ENCODE measurements around the gene KANK3.
"Not testable (repeated sequence)": the region's sequence is repeated elsewhere in the genome, so short reads cannot be mapped to it uniquely, and the experiment has no call there.

Gene KANK3

GRCh38 chr19:8342684-8343482 lies at the start of gene KANK3:
Gene KANK3, minus strand, starts transcription at chr19:8343262. Its CDS starts 5,434 bp downstream, at chr19:8337828.
- in situ Hi-C loops (cut with HindIII; ENCODE audit: low sequenced_read_pairs): no loop called here

GRCh38 chr19:8392017-8392591 lies 49.0 kb upstream of the KANK3 start:
- in situ Hi-C loops (cut with HindIII; ENCODE audit: low sequenced_read_pairs): no loop called here

DNA sequence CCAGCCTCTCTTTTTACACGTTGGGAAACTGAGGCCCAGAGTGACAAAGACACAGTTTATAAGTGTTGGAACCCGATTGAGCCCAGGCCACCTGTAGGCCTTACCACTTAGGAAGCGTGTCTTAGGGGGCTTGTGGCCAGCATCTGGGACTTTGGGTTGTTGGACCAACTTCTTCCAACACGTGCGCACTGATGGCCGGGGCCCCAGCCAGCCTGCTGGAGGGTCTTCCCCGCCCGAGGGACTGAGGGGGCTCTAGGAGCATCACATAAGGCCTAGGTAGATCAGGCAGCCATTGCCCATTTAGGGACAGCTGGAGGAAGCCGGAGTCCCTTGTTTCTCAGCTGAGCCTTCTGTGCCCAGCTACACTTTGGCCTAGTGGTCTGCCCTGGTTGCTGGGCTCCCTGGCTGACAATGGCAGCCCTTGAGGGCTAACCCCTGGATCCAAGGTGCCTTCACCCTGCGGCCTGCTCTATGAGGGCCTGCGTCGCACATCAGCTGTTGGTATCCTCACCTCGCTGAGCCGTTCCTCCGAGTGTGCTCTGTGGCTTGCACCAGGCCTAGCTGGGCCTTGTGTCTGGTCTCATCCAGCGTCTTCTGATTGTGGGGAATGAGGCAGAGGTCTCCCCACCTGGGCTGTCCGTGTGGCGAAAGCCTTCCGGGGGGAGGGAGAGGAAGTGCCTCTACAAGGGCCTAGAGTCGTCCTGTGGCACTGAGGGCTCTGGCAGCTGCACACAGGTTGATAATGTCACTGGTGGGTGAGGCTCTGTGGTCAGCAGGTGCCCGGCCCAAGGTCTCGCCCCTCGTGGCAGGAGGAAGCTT lies 48.3 kb upstream of the KANK3 start:
- in situ Hi-C loops (cut with HindIII; ENCODE audit: low sequenced_read_pairs): no loop called here

- in situ Hi-C loops (cut with HindIII; ENCODE audit: low sequenced_read_pairs): no loop called here
Measured at GRCh38 chr19:8390617-8390981, 47.5 kb upstream of the KANK3 start.

- in situ Hi-C loops (cut with HindIII; ENCODE audit: low sequenced_read_pairs): no loop called here
Measured at GRCh38 chr19:8389891-8390616, 47.0 kb upstream of the KANK3 start, which contains the start of gene RAB11B. Gene RAB11B, plus strand, starts transcription at chr19:8390360. Its CDS starts 57 bp downstream, at chr19:8390417.

DNA sequence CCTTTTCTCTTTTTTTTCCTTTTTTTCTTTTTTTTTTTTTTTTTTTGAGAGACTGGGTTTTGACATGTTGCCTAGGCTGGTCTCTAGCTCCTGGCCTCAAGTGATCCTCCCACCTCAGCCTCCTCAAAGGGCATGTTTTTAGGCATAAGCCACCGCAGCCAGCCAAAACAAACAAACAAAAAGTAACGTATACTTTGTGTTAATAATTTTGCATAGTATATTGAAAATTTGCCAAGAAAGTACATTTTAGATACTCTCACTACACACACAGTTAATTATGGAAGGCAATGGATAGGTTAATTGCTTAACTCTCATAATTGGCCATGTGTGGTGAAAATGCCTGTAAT lies 45.5 kb upstream of the KANK3 start:
- in situ Hi-C loops (cut with HindIII; ENCODE audit: low sequenced_read_pairs): no loop called here

GRCh38 chr19:8387688-8388611 lies 44.9 kb upstream of the KANK3 start:
- in situ Hi-C loops (cut with HindIII; ENCODE audit: low sequenced_read_pairs): no loop called here

DNA sequence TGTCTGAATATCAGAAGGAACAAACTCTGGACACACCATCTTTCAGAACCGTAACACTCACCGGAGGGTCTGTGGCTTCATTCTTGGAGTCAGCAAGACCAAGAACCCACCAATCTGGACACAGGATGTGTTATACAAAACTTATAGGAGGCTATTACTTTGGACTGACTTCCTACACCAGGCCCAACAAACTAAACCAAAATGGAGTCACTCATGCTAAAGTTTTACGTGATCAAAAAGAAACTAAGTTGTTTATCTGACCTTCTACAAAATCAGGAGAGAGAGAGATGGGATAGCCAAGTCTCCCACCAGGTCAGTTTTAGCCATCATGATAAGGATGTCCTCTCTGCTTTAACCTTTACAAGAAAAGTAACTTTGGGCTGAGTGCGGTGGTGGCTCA lies 43.9 kb upstream of the KANK3 start:
- in situ Hi-C loops (cut with HindIII; ENCODE audit: low sequenced_read_pairs): no loop called here

GRCh38 chr19:8386419-8386818 lies 43.4 kb upstream of the KANK3 start:
- in situ Hi-C loops (cut with HindIII; ENCODE audit: low sequenced_read_pairs): not testable (repeated sequence)

- in situ Hi-C loops (cut with HindIII; ENCODE audit: low sequenced_read_pairs): not testable (repeated sequence)
Measured at GRCh38 chr19:8385566-8385965, 42.5 kb upstream of the KANK3 start.

GRCh38 chr19:8385103-8385502 lies 42.0 kb upstream of the KANK3 start:
- in situ Hi-C loops (cut with HindIII; ENCODE audit: low sequenced_read_pairs): not testable (repeated sequence)

DNA sequence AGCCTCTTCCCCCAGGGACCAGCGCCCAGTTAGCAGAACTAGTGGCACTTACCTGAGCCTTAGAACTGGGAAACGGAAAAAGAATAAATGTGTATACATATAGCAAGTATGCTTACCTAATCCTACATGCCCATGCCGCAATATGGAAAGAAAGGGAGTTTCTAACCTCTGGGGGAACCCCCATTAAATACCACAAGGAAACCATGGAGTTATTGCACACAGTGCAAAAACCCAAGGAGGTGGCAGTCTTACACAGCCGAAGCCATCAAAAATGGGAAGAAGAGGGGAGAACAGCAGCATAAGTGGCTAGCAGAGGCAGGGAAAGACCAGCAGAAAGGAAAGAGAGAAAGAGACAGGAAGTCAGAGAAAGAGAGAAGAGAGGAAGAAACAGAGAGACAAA lies 41.5 kb upstream of the KANK3 start:
- in situ Hi-C loops (cut with HindIII; ENCODE audit: low sequenced_read_pairs): not testable (repeated sequence)

GRCh38 chr19:8379156-8379891 lies 36.3 kb upstream of the KANK3 start:
- in situ Hi-C loops (cut with HindIII; ENCODE audit: low sequenced_read_pairs): not testable (repeated sequence)

DNA sequence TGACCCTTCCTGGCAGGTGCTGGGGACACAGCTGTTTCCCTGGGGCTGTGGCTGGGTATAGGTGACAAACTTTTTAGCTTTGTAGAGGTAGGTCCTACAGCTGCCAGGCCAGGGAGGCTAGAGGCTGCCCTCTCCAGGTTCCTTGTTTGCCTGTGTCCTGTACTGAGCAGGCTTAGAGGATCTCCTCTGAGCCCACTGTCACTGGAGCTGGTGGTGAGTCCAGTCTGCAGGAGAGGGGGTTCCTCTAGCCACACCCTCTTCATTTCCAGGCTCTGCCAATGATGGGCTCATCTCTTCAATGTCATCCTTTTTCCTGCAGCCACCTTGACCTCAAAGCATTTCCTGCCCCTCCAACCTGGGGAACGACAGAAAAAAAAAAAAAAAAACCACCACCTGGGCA lies 34.5 kb upstream of the KANK3 start:
- in situ Hi-C loops (cut with HindIII; ENCODE audit: low sequenced_read_pairs): no loop called here

DNA sequence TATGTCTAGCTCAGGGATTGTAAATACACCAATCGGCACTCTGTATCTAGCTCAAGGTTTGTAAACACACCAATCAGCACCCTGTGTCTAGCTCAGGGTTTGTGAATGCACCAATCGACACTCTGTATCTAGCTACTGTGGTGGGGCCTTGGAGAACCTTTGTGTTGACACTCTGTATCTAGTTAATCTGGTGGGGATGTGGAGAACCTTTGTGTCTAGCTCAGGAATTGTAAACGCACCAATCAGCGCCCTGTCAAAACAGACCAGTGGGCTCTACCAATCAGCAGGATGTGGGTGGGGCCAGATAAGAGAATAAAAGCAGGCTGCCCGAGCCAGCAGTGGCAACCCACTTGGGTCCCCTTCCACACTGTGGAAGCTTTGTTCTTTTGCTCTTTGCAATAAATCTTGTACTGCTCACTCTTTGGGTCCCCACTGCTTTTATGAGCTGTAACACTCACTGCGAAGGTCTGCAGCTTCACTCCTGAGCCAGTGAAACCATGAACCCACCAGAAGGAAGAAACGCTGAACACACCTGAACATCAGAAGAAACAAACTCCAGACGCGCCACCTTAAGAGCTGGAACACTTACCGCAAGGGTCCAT lies 33.4 kb upstream of the KANK3 start:
- in situ Hi-C loops (cut with HindIII; ENCODE audit: low sequenced_read_pairs): not testable (repeated sequence)

GRCh38 chr19:8375766-8376165 lies 32.7 kb upstream of the KANK3 start:
- in situ Hi-C loops (cut with HindIII; ENCODE audit: low sequenced_read_pairs): not testable (repeated sequence)

GRCh38 chr19:8373867-8374813 lies 31.1 kb upstream of the KANK3 start:
- in situ Hi-C loops (cut with HindIII; ENCODE audit: low sequenced_read_pairs): loop anchor here (5.0 kb wide), 1 partner anchor 73 kb away; no protein-coding TSS in a partner anchor

Data from endothelial cell of hepatic sinusoid (primary cell).